ENCODE results near the gene SCAMP2. TPM values are rescaled to one million over a fixed set of nuclear protein-coding genes. Genes with fewer than 3 reads are reported as not detected.

Gene SCAMP2
- total RNA-seq, 1 experiment from 2014 or later = 50.2 TPM

- Histone ChIP-seq H3K79me2 (ENCODE audit: insufficient read depth, low read length) (no peaks in the 10 kb centered on the region), H3K4me1 (ENCODE audit: insufficient read depth, low read length) (no peaks in the 10 kb centered on the region), H2AFZ (ENCODE audit: low read length) (no peak overlapping the region), H3K23ac (ENCODE audit: insufficient read length, low read depth, low read length) (no peak overlapping the region), H3K9ac (ENCODE audit: extremely low read depth, insufficient read length, low read length) (no peak overlapping the region), H3K27me3 (ENCODE audit: insufficient read depth, low read length) (no peaks in the 10 kb centered on the region), H3T11ph (ENCODE audit: low read length) (no peak overlapping the region), H3K79me1 (ENCODE audit: insufficient read depth, low read depth, low read length, poor library complexity, severe bottlenecking) (no peaks in the 10 kb centered on the region), H3K4me2 (ENCODE audit: insufficient read depth, insufficient read length, low read length) (no peak overlapping the region), H4K91ac (ENCODE audit: insufficient read length, low read depth, low read length) (no peak overlapping the region), H2AK5ac (ENCODE audit: insufficient read length, low read length) (no peak overlapping the region), H3K23me2 (ENCODE audit: insufficient read length, low read depth, low read length, poor library complexity, severe bottlenecking) (no peaks in the 10 kb centered on the region), H4K20me1 (ENCODE audit: control insufficient read depth, insufficient read depth, insufficient read length) (no peaks in the 10 kb centered on the region), H4K8ac (replicated peaks; ENCODE audit: insufficient read length, low read depth, low read length) (no peak overlapping the region), H3K18ac (ENCODE audit: insufficient read length, low read depth, low read length) (no peak overlapping the region), H2BK12ac (ENCODE audit: insufficient read length, low read depth, low read length) (no peak overlapping the region), H3K9me3 (ENCODE audit: control insufficient read depth, low read depth, low read length) (no peaks in the 10 kb centered on the region), H4K5ac (ENCODE audit: insufficient read length, low read depth, low read length) (no peak overlapping the region), H3K27ac (ENCODE audit: insufficient read length, low read depth, low read length) (no peak overlapping the region), H2BK20ac (ENCODE audit: low read depth, low read length, poor library complexity, severe bottlenecking) (no peak overlapping the region), H3K4ac (ENCODE audit: low read depth, low read length) (no peak overlapping the region), H3K56ac (ENCODE audit: insufficient read length, low read depth, low read length) (no peak overlapping the region), H2BK5ac (ENCODE audit: insufficient read length, low read length) (no peak overlapping the region), H2BK120ac (ENCODE audit: low read depth, low read length, poor library complexity, severe bottlenecking) (no peak overlapping the region), H3K14ac (ENCODE audit: insufficient read depth, low read length) (no peak overlapping the region), H2BK15ac (ENCODE audit: low read depth, low read length) (no peak overlapping the region)
- TF ChIP-seq, protein P1, sequence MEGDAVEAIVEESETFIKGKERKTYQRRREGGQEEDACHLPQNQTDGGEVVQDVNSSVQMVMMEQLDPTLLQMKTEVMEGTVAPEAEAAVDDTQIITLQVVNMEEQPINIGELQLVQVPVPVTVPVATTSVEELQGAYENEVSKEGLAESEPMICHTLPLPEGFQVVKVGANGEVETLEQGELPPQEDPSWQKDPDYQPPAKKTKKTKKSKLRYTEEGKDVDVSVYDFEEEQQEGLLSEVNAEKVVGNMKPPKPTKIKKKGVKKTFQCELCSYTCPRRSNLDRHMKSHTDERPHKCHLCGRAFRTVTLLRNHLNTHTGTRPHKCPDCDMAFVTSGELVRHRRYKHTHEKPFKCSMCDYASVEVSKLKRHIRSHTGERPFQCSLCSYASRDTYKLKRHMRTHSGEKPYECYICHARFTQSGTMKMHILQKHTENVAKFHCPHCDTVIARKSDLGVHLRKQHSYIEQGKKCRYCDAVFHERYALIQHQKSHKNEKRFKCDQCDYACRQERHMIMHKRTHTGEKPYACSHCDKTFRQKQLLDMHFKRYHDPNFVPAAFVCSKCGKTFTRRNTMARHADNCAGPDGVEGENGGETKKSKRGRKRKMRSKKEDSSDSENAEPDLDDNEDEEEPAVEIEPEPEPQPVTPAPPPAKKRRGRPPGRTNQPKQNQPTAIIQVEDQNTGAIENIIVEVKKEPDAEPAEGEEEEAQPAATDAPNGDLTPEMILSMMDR (conservative IDR thresholded peaks at IDR 0.05) = no peak
- no peak for DNase-seq
- Mint-ChIP-seq H3K27ac (no peak overlapping the region), H3K27me3 (ENCODE audit: low read depth) (no peaks in the 10 kb centered on the region), H3K36me3 (ENCODE audit: insufficient read depth in 1 of 3, low read depth in 3 of 3) (peaks cover 0 to 5% (median 4%) of the 10 kb centered on the region in 3 experiments; a peak in 5 of 7 replicates), H3K4me1 (peaks cover 14% of the 10 kb centered on the region in 2 experiments; a peak in 3 of 4 replicates), H3K9me3 (no peaks in the 10 kb centered on the region), H3K4me3 (no peak overlapping the region)
- whole genome bisulfite sequencing (ENCODE audit: extremely low coverage, insufficient read length, low lambda C conversion rate) = no CpG with 5 or more reads among the region's 9 CpGs
These were observed 78.2 kb downstream of the SCAMP2 start for GRCh38 chr15:74794970-74795349.
